ENCODE measurements around the gene ANKMY1.
A peak's percentile ranks its signal among the peaks of the same experiment; 100 is the strongest.

ANKMY1 gene

DNA sequence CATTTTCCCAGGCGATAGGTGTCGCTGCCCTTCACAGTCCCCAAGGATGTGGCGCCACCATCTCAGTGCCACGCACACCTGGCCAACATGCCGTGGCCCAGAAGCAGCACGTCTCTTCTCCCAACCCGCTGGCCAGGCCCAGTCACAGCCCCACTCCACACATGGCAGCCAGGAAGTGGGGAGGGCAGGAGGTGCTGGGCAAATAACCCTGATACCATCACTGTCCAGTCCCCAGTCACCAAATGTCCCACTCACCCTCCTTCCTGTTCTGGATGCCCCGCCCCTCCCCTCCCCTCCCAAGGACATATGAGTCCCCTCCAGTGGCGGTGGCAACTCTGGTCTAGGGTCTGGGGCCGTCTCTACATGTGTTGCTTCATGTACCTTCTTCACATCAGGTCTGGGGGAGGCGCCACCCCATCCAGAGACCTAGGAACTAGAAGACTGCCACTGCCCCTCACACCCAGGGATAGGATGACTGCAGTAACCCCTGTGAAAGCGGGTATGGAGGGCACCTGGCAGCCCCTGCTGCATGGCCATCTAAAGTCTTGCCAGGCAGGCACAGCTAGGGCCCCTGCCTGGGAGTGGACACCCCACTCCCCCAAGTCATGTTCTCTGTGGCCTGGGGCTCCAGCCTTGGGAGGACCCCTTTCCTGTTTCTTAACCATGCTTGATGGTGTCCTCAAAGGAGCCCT, 21.4 kb upstream of the ANKMY1 start:
- DNase-seq, result no peak

DNA sequence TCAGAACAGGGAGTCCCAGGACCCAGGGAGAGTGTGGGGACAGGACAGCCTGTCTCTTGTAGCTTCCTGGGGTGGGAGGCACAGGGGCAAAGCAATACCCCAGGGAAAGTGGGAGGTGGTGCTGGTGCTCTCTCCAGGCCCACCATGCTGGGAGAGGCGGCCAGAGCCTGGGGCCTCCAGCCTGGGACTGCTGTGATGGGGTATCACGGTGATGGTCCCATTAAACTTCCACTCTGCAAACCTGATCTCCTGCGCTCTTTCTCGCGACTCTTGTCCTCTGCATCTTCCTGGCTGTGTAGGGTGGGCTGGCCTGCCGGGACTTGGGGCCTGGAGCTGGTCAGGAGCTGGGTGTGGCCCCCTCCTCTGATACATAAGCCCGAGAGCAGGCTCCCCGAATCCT, 20.7 kb upstream of the ANKMY1 start:
- no peak for DNase-seq

DNA sequence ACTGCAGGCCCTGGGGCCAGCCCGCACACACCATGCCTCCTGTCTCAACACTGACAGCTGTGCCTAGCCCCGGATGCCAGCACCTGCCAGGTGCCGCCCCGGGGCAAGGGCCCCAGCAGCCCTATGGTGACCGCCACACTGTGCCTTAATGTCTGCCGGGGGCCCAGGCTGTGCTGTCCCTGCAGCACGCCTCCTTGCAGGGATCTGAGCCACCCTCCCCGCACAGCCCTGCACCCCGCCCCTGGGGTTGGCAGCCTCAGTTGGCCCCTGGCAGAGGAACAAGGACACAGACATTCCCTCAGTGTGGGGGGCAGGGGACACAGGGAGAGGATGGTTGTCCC, 20.3 kb upstream of the ANKMY1 start:
- no peak for DNase-seq

DNA sequence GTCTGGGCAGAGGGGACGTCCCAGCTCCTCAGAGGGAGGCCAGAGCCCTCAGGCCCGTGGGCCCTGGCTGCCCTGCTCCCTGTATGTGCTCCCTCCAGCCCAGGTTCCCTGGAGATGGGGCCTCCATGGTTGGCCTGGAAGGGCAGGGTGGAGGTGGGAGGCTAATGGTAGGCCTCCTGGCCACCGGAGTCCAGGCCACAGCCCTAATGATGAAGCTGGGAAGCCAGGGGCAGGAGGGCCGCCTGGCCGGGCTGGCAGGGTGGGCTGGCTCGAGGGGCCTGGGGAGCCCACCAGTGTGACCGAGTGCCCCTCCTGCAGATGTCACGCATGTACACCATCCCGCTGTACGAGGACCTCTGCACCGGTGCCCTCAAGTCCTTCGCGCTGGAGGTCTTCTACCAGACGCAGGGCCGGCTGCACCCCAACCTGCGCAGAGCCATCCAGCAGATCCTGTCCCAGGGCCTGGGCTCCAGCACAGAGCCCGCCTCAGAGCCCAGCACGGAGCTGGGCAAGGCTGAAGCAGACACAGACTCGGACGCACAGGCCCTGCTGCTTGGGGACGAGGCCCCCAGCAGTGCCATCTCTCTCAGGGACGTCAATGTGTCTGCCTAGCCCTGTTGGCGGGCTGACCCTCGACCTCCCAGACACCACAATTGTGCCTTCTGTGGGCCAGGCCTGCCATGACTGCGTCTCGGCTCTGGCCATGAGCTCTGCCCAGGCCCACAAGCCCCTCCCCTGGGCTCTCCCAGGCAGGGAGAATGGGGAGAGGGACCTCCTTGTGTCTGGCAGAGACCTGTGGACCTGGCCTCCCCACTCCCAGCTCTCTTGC, 19.7 kb upstream of the ANKMY1 start:
- no peak for DNase-seq

DNA sequence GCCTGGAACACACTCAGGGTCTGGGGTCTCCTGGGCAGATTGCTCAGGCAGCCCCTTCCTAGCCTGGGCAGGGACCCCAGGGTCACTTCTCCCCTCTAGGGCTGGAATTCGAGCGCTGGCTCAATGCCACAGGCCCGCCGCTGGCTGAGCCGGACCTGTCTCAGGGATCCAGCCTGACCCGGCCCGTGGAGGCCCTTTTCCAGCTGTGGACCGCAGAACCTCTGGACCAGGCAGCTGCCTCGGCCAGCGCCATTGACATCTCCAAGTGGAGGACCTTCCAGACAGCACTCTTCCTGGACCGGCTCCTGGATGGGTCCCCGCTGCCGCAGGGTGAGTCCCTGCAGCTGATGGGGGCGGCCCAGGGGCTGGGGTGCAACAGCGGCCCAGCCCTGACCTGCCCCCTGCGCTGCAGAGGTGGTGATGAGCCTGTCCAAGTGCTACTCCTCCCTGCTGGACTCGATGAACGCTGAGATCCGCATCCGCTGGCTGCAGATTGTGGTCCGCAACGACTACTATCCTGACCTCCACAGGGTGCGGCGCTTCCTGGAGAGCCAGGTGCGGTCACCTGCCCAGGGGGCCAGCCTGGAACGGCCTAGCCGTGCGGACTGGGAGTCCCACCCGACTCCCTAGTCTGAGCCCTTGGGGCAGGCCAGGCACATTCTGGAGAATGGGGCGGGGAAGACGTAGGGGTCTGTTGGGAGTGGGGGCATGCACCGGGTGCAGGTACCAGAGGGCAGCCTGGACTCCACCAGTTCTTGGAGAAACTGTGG, 18.8 kb upstream of the ANKMY1 start:
- no peak for DNase-seq

DNA sequence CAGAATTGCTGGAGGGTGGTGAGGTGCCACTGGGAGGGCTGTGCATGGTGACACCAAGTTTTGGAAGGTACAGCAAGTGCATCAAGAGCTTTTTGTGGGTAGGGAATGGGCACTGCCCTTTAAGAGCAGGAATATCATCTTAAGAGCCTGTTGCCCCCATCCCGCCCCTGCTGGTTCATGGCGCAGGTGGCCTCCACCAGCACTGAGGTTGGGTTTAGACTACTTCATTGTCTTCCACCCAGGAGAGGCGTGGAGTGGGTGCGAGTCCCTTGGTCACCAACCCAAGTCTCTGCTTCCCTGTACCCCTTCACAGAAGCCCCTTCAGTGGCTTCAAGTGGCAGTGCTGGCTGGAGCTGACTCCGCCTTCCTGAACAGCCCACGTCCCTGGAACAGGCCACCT, 18.2 kb upstream of the ANKMY1 start:
- DNase-seq, result no peak

DNA sequence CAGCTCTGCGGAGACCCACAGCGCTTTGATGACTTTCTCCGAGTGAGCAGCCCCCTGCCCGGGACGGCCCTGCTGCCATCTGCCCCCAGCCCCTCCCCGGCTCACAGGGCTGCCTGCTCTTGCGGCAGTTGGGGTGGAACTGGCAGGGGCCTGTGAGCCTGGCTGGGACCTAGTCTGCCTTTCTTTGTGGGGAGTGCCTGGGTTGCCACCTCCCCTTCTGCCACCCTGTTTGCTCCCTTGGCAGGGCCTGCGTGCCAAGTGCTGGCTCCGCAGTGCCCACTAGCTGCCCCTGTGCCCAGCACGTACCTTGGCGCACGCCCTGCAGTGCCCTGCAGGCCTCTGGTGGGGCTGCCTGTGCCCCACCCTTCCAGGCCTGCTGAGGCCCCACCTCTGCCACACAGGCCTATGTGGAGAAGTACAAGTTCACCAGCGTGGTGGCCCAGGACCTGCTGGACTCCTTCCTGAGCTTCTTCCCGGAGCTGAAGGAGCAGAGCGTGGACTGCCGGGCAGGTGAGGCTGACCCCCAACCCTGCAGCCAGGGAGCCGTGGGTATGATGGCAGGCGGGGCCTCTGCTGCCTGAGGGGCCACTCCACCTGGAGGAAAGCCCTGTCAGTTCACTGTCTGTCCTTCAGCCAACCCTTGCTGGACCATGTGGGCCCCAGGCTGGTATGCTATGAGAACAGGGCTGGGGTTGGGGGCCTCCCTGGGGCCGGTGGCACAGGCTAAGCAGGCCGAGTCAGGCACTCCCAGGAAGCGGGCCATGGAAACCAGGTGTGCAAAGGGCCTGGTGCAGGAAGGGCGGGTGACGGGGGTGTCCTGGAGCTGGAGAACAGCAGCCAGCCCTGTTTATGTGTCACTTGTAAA, 17.5 kb upstream of the ANKMY1 start:
- no peak for DNase-seq

DNA sequence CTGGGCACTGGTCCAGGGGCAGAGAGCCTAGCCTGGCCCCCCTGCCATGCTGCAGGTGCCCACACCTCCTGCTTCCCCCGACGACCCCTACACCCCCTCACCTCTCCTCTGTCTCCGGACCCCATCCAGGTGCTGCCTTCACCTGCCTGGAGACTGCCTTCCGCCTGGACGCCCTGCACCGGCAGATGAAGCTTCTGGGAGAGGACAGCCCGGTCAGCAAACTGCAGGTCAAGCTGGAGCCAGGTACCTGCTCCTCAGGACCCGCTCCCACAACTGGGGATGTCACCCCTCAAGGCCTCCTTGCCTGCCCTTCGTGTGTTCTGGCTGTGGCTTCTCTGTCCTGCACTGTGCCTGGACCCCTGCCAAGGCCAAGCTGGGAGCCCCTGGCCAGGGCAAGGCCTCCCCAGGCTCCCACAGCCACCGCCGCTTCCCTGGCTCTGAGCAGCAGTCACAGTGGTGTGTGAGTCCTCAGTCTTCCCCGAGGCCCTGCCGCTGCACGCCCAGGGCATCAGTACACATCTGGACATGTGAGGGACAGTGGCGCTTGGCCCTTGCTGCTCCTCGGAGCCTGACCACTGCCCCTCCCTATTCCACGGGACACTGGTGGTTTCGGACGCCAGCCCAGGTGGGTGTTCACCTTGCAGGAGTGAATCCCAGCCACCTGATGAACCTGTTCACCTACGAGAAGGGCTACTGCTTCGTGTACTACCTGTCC, 16.8 kb upstream of the ANKMY1 start:
- DNase-seq, result no peak

DNA sequence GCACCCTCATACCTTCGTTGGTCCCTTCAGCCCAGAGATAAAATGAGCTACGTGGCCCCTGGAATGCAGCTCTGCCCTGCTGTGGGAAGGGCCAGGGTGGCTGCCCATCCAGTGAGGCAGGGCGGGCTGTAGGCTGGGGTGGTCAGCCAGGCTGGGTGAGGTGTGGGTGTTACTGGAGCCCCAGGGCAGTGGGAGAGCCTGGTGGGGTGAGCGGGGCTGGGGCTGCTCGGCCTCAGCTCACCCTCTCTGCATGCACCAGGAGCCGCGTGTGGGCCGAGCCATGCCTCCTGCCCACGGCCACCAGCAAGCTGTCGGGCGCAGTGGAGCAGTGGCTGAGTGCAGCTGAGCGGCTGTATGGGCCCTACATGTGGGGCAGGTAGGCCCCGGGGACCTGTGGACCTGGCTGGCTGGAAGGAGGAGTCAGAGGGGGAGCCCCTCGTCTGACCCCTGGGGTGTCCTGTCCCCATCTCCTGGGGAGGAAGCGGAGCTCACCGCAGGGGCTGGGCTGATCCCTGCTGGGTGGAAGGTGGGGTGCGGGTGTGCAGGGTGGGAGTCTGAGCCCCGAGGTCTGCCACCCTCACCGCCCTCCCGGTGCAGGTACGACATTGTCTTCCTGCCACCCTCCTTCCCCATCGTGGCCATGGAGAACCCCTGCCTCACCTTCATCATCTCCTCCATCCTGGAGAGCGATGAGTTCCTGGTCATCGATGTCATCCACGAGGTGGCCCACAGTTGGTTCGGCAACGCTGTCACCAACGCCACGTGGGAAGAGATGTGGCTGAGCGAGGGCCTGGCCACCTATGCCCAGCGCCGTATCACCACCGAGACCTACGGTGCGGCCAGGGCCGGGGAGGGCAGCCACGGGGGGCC, 16.0 kb upstream of the ANKMY1 start:
- DNase-seq, result no peak

DNA sequence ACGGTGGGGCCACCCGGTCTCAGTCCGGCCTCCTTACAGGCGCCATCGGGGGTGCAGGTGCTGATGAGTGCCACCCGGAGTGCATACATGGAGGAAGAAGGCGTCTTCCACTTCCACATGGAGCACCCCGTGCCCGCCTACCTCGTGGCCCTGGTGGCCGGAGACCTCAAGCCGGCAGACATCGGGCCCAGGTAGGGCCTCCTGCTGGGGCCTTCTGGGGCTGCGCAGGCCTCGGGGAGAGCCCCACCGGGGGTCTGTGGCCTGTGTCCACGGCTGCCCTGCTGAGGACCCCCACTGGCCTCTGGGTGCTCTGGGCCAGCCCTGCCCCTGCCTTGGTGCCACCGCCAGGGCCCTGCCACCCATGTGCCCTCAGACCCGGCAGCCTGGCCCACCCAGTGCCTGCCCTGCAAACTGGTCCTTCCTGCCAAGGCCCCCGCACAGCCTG, 15.3 kb upstream of the ANKMY1 start:
- no peak for DNase-seq

DNA sequence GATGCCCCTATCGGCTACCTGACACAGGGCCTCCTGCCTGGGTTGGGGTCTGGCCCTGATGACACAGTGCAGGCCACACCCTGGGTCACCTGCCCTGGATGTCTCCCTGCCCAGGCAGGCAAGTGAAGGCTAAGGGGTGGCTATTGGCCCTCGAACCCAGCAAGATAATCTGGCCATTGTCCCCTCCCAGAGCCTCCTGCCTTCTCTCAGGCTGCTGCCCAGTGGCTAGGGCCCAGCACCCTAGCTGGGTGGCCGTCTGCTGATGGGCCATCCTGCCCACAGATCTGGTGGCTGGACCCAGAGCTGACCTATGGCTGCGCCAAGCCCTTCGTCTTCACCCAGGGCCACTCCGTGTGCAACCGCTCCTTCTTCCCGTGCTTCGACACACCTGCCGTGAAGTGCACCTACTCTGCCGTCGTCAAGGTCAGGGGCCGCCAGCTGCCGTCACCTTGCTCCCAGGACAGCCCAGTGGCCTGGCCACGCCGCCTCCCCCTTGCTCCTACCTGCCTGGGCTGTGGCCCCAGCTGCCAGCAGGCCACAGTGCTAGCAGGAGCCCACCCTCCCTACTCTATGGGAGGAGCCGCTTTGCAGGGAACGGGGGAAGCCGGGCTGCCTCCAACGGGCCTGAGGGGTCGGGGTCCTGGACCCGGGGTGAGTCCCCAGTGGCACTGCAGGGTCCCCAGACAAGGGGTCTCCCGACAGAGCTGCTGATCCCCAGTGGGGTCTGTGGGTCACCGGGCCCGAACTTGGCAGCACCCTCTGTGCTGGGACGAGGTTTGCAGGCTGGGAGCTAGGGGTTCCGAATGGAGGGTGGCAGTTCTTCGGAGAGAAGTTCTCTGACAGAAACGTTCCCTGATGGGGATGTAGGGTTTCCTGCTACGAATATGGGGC, 14.6 kb upstream of the ANKMY1 start:
- DNase-seq, result no peak

DNA sequence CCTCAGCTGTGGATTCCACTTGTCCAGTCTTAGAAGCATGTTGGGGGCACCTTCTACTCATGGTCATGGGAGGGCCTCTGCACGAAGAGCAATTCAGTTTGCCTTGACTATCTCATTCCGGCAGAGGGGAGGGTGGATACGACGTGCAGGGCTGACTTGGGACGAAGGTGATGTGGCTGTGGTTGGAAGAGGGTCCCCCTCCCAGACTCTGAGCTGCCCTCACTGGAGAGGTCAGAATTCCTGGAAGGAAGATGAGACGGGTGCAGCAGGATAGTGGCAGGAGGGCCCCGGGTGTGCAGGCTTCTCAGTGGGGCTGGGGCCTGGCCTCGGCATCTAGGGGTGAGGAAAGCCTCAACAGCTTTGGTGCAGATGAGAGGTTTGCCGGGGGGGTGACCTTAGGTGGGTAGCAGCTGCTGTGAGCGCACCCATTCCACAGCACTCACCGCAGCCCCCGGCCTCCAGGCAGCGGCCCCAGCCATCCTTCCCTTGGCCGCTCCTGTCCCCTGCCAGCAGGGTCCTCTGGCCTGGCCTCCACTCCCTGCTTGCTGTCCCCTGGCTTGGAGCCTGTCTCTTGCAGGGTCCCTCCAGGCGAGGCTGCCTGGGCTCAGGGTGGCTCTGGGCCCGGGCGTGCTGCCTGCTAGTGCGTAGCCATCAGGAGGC, 13.7 kb upstream of the ANKMY1 start:
- DNase-seq, result no peak

DNA sequence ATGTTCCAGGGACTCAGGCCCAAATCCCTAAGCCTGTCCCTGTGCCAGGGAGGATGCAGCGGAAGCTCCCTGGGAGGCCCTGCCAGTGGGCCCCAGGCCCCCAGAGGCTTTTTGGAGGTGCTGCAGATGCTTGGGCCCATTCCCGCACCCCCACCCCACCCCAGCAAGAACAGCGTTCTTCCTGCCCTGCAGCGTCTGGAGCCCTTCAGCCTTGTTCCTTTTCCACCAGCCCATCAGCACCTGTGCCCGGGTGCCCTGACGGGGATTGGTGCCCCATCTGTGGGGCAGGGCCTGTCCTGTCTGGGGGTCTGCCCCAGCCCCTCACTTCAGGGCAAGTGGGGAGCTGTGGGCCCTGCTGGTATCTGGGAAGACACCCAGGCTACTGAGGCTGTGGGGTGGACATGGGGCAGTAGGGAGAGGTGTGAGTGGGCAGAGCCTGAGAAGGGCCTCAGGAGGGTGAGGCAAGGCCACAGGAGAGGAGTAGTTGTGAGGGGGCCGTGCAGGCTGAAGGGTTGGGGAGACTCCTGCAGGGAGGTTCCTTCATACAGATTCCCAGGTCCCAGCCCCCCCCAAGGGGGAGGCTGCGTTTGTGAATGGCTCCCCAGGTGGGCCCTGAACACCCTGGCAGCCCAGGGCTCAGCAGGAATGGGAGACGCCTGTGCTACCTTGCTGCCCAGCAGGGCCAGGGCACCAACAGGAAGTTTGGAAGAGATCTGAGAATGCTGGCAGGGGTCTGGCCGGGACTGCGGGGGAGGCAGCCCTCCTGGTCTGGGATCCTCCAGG, 12.9 kb upstream of the ANKMY1 start:
- DNase-seq, result no peak

DNA sequence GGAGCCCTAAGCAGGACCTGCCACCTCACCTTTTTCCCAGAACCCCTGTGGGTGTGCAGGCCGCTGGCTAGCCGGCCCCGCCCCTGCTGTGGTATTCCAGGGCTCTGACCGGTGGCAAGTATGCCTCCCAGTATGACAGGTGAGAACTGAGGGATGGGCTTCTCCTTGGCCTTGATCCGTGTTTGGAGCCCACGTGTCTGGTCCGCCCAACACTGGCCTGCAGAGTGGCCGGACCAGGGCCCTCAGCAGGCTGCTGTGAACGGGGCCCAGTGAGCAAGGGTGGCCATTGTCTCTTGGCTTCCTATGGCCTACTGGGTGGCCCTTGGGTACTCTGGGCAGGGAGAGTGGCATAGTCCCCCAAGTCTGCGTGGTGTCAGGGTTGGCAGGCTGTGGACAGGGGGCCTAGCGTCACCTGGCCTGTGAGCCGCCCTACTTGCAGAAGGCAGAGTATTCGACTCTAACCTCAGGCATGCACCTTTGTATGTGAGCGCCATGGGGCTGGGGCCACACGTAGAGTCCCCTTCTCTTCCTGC, 12.3 kb upstream of the ANKMY1 start:
- no peak for DNase-seq

DNA sequence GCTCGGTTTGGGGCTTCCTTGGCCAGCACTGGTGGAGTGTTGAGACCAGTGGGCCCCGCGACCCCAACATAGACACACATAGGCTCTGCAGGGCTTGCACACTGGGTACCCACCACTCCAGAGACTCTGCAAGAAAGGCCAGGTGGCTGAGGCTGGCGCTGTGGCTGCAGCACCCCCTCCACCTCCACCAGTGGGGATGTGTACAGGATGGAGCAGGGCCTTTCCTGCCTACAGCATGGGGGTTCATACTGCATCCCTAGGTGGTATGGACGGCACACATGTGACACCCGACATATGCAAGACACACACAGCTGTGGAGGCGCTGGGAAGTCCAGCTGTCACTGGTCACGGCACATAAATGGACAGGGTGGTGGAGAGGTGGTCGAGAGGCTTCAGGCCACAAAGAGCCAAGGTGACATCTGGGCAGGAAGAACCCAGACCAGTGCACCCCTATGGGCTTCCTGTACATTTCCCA, 11.8 kb upstream of the ANKMY1 start:
- no peak for DNase-seq

DNA sequence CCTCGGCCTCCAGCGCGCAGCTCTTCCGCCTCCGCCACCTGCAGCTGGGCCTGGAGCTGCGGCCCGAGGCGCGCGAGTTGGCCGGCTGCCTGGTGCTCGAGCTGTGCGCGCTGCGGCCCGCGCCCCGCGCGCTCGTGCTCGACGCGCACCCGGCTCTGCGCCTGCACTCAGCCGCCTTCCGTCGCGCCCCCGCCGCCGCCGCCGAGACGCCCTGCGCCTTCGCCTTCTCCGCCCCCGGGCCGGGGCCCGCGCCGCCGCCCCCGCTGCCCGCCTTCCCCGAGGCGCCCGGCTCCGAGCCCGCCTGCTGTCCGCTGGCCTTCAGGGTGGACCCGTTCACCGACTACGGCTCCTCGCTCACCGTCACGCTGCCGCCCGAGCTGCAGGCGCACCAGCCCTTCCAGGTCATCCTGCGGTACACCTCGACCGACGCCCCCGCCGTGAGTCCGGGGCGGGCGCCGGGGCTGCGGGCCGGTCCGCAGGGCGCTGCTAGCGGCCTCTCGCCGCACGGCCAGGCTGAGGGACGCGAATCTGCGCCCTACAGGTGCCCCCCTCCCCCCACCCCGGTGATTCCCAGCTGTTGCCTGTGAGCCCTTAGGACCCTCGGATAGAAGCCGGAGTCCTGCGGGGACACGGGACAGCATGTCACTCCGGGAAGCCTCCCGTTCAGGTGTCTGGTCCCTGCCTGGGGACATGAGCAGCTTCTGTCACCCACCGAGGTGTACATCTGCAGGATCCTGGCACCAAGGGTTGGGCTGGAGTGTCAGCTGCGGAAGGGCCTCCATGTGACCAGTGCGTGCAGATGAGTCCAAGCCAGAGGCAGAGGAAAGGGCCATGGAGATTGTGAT, 11.1 kb upstream of the ANKMY1 start:
- DNase-seq, result peak; percentile 50

All from fibroblast of skin of right quadriceps (primary cell).